Choroid plexus epithelial cell (primary cell): ENCODE measurements around the gene TBPL2.
A peak's percentile ranks its signal among the peaks of the same experiment; 100 is the strongest.

Experiments used
- DNase-seq: peaks from one replicate; pipeline ENCODE4 v3.0.0-alpha.2; 2010; ENCODE audit warnings: low read depth
- H3K4me3 ChIP-seq: 2 replicates; pipeline ENCODE4 v1.5.1; 2011; ENCODE audit warnings: low read depth, mild to moderate bottlenecking, control low read depth, low read length, moderate library complexity
- CTCF ChIP-seq: conservative IDR thresholded peaks from 2 replicates; pipeline ENCODE4 v1.5.1; 2011; ENCODE audit warnings: low read depth, mild to moderate bottlenecking, control low read depth, inconsistent platforms, low read length, moderate library complexity

TBPL2 gene

GRCh38 chr14:55382483-55382882 is 57.9 kb downstream of the TBPL2 start:
- H3K4me3 ChIP-seq, result no peak overlapping the region
- TF ChIP-seq CTCF, result no peak
- peak; percentile 33 for DNase-seq

GRCh38 chr14:55381561-55381960 is 58.9 kb downstream of the TBPL2 start:
- no peak for DNase-seq
- TF ChIP-seq CTCF, result no peak
- no peak overlapping the region for H3K4me3 ChIP-seq

- H3K4me3 ChIP-seq, result no peak overlapping the region
- TF ChIP-seq CTCF, result no peak
- DNase-seq, result peak; percentile 9
Measured at GRCh38 chr14:55381040-55381439, 59.4 kb downstream of the TBPL2 start.

- DNase-seq, result no peak
- no peak overlapping the region for H3K4me3 ChIP-seq
- peak; percentile 31 for TF ChIP-seq CTCF
Measured at GRCh38 chr14:55377236-55377635, 63.2 kb downstream of the TBPL2 start.

GRCh38 chr14:55374771-55375170 is 65.6 kb downstream of the TBPL2 start:
- TF ChIP-seq CTCF, result no peak
- no peak overlapping the region for H3K4me3 ChIP-seq
- no peak for DNase-seq

- no peak for TF ChIP-seq CTCF
- peak; percentile 68 for DNase-seq
- no peak overlapping the region for H3K4me3 ChIP-seq
Measured at GRCh38 chr14:55373784-55374705, 66.4 kb downstream of the TBPL2 start.

GRCh38 chr14:55372825-55373224 is 67.6 kb downstream of the TBPL2 start:
- no peak overlapping the region for H3K4me3 ChIP-seq
- no peak for DNase-seq
- TF ChIP-seq CTCF, result no peak
